Stimulated activated CD4-positive, alpha-beta T cell treated with anti-CD3 and anti-CD28 coated beads, TNF-alpha, amount 100 ng/mL, for 1 hour (primary cell): Measurements from ENCODE around the gene AGAP6.
"Not testable (repeated sequence)": the region's sequence is repeated elsewhere in the genome, so short reads cannot be mapped to it uniquely, and the experiment has no call there.

Experiments
- DNase-seq, 3 donors: peaks; one replicate each; pipeline ENCODE4 v3.0.0-alpha.2; 2020; ENCODE audit warnings: low read depth in 3 of 3, low spot score in 1 of 3

Gene AGAP6

DNA sequence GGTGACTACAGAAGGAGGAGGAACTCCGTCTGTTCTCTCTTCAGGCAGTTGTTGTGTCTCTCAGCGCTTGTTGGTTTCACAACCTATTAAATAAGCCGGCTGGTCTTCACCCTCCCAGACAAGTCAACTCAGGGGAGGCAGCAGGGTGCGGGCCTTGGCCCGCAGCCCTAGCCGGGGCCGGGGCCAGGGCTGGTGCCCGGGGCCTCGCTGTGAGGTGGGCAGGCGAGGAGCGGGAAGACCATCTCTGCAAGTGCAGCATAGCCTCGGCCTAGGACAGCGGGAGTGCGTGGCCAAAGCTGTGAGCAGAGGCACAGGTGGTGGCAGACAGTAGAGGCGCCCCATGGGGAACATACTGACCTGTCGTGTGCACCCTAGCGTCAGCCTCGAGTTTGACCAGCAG is at the start of gene AGAP6:
Gene AGAP6 (plus strand): TSS at position 31 of the 400 bp plus-strand sequence. CDS start 310 bp downstream, at position 341.
- not testable (repeated sequence) for DNase-seq

DNA sequence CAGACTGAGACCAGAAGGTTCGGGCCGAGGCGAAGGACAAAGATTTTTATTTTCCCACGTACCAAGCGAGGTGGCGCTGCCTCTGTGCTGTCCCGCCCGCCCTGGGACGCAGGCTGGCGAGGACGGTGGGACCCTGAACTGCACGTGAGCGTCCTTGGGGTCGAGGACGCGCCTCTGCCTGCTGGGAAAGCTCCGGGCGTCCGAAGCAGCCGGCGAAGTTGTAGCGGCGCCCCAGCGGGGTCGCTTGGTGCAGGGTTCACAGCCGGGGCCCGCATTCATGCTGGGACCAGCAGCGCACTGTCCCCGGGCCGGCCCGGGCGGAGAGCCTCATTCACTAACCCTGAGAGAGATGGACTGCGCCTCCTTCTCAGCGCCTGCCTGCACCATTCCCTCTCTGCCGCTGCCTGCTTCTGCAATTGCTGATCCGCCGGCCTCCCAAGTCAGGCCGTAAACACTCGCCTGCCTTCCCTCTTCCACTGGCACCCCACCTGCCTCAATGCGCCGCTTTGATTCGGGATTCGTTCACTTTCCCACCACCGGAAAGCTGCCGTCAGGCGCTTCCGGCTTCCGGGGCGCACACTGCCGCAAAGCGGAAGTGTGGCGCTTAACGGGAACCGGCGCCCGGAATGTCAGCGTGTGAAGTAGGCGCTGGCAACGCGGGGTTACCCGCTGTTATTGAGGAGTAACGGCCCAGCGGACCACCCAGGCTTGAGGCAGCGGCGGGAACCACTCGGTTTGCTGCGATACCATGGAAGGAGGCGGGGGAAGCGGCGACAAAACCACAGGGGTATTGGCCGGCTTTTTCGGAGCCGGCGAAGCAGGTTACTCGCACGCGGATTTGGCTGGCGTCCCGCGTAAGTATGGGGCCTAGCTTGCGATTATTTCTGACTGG is 46.5 kb upstream of the AGAP6 start, which contains the start of the genes PARG and TIMM23B:
Gene PARG (minus strand): TSS at position 581 of the 892 bp plus-strand sequence. CDS start 302 bp downstream, at position 279.
Gene TIMM23B (plus strand): TSS at position 607 of the 892 bp plus-strand sequence. CDS start 142 bp downstream, at position 749.
- DNase-seq: peak; percentile 48 to 62 (median 52)

DNA sequence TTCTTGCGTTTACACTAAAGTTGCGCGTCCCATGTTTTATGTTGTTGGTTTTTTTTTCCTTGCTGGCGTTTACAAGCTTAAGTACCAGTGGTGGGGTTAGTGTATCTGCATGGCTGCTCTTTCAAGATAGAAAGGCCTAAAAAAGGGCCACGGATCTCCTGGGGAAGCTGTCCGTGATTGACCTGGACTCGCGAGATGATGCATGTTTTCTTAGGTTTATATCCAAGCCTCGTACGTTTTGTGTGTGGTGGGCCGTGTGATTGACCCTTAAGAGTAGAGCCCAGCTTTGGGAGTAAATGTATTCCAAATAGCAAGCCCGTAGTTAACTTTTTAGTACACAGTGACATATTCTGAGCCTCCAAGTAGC is 45.9 kb upstream of the AGAP6 start:
- not testable (repeated sequence) for DNase-seq

DNA sequence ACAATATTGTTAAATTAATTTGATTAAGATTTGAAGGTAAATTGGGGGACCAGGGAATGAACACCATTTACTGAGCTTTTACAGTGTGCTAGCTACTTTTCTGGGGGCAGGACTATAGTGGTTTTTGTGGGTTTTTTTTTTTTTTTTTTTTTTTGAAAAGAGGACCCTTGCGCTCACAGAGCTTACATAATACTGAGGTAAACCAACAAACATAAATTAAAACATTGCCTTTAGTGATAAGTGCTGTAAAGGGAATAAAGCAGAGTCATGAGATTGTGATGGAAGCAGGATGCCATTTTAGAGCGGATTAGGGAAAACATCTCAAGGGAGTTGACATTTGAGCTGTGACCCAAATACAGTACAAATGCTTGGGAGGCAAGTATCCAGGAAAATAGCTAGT is 44.6 kb upstream of the AGAP6 start:
- DNase-seq: not testable (repeated sequence)

DNA sequence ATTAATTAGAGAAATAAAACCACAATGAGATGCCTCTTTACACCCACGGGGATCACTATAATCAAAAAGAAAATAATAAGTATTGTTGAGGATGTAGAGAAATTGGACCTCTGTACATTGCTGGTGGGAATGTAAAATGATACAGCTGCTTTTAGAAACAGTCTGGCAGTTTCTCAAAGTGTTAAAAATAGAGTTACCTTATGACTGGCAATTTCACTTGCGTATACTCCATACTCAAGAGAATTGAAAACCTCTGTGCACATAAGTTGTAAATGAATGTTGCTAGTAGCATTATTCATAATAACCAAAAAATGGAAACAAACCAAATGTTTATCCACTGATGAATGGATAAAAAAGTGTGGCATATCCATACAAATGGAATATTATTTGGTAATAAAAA is 40.1 kb upstream of the AGAP6 start:
- DNase-seq: not testable (repeated sequence)

DNA sequence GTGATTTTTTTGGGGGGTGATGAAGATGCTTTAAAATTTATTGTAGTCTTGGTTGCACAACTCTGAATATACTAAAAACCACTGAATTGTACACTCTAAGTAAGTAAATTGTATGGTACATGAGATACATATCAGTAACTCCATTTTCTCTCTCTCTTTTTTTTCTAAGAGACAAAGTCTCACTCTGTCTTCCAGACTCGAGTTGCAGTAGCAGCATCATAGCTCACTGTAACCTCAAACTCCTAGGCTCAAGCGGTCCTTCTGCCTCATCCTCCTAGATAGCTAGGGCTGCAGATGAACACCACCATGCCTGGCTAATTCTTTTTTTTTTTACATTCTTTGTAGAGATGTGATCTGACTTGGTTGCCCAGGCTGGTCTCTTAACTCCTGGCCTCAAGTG is 39.5 kb upstream of the AGAP6 start:
- DNase-seq: not testable (repeated sequence)

DNA sequence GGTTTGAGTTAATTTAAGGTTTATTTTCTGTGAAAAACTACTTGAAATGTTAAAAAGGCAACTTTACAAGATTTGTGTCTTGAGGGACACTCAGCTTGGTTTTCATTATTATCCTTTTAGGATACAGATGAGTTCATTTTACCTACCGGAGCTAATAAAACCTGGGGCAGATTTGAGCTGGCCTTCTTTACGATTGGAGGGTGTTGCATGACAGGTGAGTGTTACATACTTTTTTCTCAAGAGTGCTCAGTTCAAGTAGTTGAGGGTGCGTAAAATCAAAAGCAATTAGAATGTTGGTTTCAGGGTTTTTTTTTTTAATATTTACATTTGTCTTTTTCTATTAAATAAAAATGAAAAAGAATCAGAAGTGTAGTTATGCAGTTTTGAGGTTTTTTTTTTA is 36.2 kb upstream of the AGAP6 start:
- not testable (repeated sequence) for DNase-seq

DNA sequence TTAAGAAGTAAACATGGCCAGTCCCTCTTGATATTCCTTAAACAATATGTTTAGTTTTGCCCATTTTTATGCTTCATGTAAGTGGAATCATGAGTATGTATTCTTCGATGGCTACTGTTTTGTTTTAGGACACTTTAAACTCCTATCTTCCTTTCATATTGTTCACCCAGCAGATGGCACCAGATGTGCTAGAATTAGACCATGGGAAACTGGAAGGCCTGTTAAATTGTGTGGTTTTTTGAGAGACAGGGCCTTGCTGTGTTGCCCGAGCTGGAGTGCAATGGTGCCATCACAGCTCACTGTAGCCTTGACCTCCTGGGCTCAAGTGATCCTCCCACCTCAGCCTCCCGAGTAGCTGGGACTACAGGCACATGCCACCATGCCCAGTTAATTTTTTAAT is 35.1 kb upstream of the AGAP6 start:
- DNase-seq: not testable (repeated sequence)

DNA sequence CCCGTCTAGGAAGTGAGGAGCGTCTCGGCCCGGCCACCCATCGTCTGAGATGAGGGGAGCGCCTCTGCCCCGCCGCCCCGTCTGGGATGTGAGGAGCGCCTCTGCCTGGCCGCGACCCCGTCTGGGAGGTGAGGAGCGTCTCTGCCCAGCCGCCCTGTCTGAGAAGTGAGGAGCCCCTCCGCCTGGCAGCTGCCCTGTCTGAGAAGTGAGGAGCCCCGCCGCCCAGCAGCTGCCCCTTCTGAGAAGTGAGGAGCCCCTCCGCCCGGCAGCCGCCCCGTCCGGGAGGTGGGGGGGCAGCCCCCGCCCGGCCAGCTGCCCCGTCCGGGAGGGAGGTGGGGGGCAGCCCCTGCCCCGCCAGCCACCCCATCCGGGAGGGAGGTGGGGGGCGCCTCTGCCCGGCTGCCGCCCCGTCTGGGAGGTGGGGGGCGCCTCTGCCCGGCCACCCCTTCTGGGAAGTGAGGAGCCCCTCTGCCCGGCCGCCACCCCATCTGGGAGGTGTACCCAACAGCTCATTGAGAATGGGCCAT is 17.8 kb upstream of the AGAP6 start:
- DNase-seq: not testable (repeated sequence)

DNA sequence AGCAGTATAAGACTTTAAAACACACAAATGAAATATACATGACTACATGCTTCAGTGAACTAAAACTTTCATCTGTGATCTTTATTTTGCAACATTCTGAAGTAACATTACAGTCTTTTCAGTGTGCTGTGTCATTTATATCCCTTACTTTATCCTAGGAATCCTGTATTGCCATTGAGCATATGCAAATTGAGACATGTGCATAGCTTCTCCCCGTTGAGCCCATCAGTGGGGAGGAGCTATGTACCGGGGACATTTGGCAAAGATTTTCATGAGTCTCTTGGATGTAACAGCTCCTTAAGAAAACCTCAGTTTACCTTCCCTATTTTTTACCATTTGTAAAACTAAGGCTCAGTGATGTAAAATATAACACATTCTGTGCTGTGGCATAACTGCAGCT is 16.7 kb upstream of the AGAP6 start:
- not testable (repeated sequence) for DNase-seq

DNA sequence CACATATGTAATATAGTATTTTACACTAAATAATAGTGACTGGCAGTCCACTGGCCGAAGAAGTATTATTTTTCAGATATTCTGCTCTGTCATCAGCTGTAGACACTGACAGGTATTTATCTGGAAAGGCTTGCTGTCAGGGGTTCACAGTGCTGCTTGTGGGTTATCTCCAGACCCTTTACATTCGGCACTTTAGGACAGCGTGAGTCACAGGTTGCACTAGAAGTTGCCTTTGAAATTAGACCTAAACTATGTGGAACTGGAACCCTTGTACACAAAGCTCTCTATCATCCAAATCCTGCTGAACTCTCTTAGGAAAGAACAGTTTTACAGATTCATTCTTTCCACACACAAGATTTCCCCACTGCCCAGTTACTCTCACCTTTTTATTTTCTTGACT is 16.1 kb upstream of the AGAP6 start:
- DNase-seq: not testable (repeated sequence)

DNA sequence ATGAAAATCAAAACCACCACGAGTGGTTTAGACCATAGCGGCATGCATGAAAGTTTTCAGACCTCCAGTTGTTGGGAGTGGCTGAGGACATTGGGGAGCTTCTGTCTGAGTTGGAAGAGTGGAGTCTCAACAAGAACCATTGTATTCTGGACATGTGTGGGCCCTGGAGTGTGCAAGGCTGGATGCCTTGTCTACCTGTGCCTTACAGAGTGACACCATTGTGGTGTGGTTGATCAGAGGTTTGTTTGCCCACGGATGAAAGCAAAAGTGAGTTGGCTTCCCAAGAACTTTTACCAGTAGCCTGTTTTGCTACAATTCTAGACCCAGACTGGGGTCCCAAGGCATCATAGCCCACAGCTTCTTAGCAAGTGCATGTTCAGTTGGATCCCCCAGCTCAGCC is 10.4 kb upstream of the AGAP6 start:
- not testable (repeated sequence) for DNase-seq

DNA sequence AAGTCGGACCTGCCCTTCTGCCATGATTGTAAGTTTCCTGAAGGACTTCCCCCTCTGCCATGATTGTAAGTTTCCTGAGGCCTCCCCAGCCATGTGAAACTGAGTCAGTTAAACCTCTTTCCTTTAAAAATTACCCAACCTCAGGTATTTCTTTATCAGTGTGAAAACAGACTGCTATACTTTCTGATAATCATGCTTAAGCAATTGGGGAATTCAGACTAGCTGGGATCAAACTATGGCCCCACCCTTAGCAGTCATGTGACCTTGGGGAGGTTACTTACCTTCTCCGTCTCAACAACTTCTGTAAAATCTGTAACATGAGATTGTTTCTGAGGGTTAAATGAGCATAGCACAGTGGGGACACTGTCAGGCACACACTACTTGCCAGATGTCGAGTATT is 999 bp upstream of the AGAP6 start:
- not testable (repeated sequence) for DNase-seq

DNA sequence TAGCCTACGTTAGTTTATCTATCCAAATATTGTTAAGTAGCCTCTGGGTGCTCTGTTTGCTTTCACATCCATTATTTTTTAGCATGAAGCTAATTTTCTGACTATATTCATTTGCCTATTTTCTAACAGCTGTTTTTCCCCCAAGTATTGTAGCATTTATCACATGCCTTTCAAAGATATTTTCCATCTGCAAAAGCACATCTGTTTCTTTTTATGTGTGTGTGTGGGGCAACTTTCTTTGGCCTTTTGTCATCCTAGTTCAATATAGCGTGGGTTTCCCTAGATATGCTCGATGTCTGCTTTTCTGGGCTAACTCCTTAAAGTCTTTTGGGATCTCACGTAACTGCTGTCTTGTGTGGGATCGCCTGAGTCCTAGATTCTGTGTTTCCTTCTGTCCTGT is 7.1 kb downstream of the AGAP6 start:
- not testable (repeated sequence) for DNase-seq

DNA sequence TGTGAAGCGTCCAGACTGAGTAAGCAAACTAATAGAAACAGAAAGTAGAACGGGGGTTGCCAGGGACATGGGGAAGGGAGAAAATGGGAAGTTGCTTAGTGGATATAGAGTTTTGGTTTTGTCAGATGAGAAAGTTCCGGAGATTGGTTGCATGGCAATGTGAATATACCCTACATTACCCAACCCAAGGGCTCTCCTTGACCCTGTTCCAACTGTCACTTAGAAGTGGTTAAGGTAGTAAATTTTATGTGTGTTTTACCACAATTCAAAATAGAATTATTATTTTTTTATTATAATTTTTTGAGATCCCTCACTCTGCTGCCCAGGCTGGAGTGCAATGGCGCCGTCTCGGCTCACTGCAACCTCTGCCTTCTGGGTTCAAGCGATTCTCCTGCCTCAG is 25.8 kb downstream of the AGAP6 start:
- DNase-seq: not testable (repeated sequence)

DNA sequence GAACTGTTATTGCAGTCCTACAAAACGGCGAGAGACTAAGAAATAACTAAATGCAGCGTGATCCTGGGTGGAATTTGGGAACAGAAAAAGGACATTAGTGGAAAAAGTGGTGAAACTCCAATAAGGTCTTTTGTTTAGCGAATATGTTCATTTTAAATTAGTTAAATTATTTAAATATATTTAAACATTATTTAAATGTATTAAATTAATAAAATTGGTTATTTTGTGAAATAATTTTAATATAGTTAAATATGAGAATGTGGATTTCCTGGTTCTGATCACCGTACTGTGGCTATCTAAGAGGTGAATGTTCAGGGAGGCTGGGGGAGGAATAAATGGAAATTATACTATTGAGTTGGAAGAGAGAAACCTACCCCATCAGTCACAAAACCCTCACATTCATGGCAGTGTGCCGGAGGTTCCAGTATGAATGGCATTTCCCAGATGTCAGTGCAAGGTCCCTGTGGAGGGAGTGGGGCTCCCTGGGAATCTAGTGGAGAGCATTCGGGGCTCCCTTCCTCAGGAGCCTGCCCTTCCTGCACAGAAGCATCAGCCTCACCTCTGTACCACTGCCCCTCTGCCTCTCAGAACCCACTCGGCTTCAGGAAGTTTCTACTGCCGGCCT is 27.5 kb downstream of the AGAP6 start:
- DNase-seq: not testable (repeated sequence)

DNA sequence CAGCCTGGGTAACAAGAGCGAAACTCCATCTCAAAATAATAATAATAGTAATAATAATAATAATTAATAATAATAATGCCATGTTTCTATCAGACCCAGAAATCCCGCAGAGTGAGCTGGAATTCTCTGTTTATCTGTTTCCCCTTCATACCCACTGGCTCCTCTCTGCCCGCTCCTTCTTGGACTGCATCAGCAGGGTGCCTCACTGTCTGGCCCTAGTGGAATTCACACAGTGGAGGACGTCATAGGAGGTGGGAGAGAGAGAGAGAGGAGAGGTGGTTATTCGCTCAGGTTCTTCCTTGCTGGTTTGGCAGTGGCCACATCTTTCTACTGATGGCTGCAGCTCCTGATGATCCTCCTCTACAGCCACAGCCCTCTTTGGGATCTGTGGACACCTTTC is 28.7 kb downstream of the AGAP6 start:
- DNase-seq: not testable (repeated sequence)

DNA sequence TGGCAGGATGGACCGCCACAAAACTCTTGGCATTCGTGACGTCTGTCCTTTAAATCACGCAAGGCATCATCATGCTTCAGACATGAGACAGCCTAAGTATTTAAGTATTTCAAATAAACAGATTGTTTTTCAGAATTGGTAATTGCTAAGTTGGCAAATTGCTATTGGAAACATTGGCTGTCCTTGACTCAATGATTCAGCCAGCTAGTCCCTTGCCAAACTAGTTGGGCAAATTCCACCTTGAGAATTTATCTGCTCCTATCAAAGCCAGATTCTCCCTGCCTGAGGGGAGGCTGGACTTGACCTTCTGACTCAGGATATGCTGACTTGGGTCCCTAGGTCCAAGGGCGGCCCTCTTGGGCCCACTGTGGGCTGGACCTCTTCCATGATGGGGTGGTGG is 29.4 kb downstream of the AGAP6 start:
- not testable (repeated sequence) for DNase-seq

DNA sequence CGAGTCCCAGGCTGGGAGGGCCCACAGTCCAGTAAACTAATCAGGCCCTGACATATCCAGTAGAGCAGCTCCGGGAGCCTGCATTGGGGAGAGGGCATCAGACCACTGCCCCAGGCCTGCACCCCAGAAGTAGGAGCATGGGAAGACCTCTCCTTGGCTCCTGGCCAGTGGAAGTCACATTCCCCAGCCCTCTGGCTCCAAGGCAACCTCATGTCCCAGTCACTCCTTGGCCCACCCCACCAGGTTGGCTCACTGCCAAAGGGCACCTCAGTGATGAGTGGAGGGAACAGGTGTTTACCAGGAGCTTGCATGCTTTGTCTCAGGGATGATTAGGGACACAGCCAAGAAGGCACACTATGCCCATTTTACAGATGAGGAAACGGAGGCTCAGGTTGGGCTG is 31.1 kb downstream of the AGAP6 start:
- not testable (repeated sequence) for DNase-seq

DNA sequence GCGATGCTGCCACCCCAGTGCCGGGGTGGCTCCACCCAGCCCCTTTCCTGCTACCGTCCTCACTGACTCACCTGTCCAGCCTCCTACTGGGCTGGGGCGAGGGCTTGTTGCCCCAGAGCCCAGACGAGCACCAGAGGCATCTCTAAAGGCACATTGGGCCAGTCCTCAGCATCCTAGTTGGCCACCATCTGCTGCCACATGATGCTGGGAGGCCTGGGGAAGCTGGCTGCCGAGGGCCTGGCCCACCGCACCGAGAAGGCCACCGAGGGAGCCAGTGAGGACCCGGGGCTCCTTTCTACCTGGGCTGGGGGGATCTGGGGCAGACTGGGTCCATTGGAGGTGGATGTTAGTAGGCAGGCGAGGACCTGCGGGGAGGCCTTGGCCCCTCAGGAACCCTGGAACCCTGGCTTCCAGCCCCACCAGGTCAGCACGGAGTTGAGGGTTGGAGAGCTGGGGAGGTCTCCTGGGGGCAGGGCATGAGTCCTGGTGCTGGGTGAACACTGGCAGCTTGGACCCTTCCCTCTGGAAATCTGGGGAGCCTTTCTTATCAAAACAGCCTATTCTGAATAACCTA is 32.3 kb downstream of the AGAP6 start:
- not testable (repeated sequence) for DNase-seq

DNA sequence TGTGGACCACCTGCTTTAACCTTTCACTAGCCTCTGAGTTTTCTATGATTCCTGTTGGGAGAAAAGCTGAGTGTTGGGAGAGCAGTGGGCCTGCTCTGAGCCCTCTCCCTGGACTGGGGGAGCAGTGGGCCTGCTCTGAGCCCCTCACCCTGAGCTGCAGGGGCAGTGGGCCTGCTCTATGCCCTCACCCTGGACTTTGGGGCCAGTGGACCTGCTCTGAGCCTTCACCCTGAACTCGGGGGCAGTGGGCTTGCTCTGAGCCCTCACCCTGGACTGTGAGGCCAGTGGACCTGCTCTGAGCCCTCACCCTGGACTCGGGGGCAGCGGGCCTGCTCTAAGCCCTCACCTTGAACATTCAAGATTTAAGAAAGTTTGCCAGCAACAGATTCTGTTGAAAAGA is 33.4 kb downstream of the AGAP6 start:
- no peak for DNase-seq
